ENCODE measurements around the gene SAP130.

DNA sequence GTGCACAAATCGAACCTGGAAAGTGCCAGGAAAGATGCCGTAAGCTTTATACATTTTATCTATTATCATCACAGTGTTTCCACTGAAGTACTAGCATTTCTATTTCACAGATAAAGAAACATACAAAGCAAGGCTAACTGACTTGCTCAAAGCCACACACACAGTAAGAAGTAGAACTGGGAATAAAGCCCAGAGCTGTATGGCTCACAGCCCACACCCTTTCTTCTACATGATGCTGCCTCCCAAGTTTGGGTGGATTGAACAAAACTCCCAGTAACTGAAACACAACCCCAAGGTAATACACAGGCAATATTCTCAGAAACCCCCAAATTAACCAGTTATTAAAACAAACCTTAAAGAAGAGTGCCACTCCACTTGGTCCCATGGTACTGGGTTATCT lies 11.2 kb downstream of the SAP130 start:
- TF ChIP-seq, protein P1, sequence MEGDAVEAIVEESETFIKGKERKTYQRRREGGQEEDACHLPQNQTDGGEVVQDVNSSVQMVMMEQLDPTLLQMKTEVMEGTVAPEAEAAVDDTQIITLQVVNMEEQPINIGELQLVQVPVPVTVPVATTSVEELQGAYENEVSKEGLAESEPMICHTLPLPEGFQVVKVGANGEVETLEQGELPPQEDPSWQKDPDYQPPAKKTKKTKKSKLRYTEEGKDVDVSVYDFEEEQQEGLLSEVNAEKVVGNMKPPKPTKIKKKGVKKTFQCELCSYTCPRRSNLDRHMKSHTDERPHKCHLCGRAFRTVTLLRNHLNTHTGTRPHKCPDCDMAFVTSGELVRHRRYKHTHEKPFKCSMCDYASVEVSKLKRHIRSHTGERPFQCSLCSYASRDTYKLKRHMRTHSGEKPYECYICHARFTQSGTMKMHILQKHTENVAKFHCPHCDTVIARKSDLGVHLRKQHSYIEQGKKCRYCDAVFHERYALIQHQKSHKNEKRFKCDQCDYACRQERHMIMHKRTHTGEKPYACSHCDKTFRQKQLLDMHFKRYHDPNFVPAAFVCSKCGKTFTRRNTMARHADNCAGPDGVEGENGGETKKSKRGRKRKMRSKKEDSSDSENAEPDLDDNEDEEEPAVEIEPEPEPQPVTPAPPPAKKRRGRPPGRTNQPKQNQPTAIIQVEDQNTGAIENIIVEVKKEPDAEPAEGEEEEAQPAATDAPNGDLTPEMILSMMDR (conservative IDR thresholded peaks at IDR 0.05): no peak
- no peak for TF ChIP-seq ZFX (IDR thresholded peaks at IDR 0.05)

All from C4-2B (cell line).